GM12873 (cell line): ENCODE measurements around the gene PSMA7.

Experiments
- TF ChIP-seq, protein P1 (sequence below): IDR thresholded peaks from 2 replicates; pipeline ENCODE4 v1.5.1; 2012; ENCODE audit warnings: low read depth, mild to moderate bottlenecking, moderate library complexity, low read length, control low read depth; ENCODE audit not compliant: insufficient read depth; ENCODE audit errors: missing control alignments

The PSMA7 gene

DNA sequence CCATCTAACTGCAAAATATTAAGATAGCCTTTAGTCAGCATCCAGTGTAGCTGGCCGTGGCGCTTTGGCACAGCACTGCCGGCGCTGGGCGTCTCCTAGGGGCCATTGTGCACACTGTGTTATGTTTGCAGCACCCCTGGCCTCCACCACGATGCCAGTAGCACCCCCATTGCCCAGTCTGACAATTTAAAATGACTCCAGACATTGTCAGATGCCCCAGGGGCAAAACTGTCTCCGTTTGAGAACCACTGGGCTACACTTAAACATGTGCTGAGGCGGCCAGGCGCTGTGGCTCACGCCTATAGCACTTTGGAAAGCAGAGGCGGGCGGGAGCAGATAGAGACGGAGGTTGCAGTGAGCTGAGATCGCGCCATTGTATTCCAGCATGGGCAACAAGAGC lies 33.7 kb upstream of the PSMA7 start:
- TF ChIP-seq, protein P1, sequence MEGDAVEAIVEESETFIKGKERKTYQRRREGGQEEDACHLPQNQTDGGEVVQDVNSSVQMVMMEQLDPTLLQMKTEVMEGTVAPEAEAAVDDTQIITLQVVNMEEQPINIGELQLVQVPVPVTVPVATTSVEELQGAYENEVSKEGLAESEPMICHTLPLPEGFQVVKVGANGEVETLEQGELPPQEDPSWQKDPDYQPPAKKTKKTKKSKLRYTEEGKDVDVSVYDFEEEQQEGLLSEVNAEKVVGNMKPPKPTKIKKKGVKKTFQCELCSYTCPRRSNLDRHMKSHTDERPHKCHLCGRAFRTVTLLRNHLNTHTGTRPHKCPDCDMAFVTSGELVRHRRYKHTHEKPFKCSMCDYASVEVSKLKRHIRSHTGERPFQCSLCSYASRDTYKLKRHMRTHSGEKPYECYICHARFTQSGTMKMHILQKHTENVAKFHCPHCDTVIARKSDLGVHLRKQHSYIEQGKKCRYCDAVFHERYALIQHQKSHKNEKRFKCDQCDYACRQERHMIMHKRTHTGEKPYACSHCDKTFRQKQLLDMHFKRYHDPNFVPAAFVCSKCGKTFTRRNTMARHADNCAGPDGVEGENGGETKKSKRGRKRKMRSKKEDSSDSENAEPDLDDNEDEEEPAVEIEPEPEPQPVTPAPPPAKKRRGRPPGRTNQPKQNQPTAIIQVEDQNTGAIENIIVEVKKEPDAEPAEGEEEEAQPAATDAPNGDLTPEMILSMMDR: no peak

DNA sequence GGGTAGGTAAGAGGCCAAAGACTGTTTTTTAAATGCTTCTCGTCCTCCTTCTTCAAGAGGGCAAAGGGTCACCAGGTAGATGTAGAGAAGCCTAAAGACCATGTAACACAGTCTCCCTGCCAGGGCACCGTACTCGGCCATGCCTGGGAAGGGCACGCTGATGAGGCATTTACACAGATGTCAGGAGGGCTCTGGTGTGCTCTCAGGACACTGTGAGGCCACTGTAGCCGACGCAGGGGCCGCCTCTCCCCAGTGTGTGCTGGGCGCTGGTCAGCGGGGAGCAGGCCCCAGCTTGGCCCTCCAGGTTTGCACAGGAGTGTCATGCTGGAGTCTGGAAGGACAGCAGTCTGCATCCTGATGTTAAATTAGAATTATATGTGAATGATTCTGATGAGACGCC lies 32.5 kb upstream of the PSMA7 start:
- TF ChIP-seq, protein P1: no peak

DNA sequence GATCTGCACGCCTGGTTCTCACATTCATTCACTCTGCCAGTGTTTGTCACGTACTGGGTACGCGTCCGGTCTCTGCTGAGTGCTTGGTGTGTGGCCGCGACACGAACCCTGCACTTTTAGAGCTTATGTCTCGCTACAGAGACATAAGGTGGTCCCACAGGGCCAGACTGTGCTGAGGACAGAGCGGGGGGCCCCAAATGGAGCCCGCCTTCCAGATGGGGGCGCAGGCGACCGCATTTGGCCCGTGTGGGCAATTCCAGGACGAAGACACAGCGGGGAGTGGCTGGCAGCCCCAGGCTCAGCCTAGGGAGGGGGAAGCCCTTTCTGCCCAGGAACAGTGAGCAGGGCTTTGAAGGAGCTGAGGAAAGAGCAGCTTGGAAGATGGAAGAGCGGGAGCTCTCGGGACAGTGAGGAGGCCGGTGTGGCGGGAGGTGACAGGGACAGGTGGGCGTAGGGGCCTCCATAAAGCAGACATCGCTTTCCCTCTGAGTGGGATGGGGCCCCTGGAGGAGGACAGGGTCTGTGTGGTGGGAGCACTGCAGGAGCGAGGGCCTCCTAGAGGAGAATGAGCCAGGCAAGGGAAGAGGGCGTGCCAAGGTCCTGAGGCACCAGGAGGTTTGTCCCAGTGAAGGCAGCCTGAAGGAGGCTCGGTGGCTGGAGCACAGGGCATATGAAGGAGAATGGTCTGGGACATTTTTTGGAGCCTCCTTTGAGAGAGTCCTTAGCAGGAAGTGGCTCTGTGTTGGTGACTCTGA lies 31.9 kb upstream of the PSMA7 start:
- TF ChIP-seq, protein P1: no peak

DNA sequence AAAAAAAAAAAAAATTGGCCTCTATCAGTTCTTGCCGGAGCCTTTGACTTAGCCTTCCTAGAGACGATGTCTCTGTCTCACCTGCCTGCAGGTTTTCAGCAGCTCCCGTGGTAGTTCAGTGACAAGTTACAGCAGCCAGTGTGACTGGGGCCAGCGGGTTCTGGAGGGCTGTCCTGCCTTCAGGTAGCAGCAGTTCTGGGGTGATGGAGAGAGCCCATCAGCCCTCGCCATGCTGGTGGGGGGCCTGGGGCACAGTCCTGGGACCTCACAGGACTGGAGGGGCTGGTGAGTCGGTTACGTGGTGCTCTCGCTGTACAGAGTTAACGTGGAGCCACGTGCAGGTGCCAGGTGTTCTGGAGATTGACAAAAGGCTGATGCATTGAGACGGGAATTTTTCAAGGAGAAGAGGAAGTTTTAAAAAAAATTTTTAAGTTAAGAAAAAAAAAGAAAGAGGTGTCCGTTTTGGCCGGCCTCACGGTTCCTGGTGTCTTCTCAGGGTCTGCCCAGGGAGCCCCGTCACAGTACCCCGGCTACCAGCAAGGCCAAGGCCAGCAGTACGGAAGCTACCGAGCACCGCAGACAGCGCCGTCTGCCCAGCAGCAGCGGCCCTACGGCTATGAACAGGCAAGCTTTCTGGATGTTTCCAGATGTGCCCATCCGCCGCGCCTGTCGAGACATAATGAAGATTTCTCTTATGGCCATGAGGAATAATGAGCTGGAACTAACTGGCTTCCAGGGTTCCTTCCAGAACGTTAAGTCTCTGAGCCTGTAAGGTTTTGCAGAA lies 31.0 kb upstream of the PSMA7 start:
- TF ChIP-seq, protein P1: no peak

DNA sequence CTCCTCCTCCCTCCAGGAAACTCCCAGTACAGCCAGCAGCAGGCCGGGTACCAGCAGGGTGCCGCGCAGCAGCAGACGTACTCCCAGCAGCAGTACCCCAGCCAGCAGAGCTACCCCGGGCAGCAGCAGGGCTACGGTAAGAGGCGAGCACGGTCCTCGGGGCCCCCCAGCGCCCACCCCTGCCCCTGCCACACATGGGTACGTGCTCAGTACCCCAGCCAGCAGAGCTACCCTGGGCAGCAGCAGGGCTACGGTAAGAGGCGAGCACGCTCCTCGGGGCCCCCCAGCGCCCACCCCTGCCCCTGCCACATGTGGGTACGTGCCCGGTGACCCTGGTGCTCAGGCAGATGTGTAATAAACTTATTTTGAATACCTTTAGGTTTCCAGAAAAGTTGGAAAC lies 29.5 kb upstream of the PSMA7 start:
- TF ChIP-seq, protein P1: no peak

DNA sequence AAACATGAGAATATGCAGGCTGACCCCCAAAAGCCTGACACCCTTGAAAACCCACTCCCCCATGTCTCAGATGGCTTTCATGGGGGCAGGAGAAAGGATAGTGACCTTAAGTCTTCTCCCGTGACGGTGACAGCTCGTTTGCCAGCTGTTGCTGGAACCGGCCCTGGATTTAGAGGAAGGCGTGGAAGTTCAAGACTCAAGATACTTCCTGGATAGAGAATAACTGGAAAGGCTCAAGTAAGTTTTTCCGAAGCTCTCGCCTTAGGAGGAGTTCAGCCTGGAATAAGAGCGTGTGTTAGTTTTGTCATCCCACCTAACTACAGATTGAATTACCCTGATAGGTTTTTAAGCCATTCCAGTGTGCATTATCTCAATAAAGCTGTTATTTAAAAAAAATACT lies 28.1 kb upstream of the PSMA7 start:
- TF ChIP-seq, protein P1: no peak

DNA sequence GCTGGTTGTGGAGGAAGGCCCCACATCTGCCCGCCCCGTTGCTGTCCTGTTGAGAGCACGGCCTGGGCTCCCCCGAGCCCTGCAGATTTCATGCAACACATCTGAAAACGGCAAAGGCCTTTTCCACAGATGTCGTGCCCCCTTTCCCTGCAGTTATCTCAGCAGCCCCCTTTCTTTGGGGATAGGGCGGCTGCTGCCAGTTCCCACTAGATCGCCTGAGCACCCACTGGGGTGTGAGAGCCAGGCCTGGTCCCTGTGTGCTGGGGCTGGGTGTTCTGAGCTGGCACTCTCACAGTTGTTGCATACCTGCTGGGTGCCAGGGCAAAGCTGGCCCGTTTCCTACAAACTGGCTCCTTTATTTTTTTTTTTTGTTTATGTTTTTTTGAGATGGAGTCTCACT lies 27.3 kb upstream of the PSMA7 start:
- TF ChIP-seq, protein P1: no peak
